Measurements from ENCODE around the gene TDG.
"Not testable (repeated sequence)": the region's sequence is repeated elsewhere in the genome, so short reads cannot be mapped to it uniquely, and the experiment has no call there.

TDG gene

GRCh38 chr12:104025771-104026170 lies 60.1 kb downstream of the TDG start:
- DNase-seq = no peak

- DNase-seq = no peak
Observed at GRCh38 chr12:104026841-104027599, 61.3 kb downstream of the TDG start.

GRCh38 chr12:104030596-104030995 lies 64.9 kb downstream of the TDG start:
- not testable (repeated sequence) for DNase-seq

- not testable (repeated sequence) for DNase-seq
Observed at GRCh38 chr12:104036143-104036542, 70.5 kb downstream of the TDG start.
